GM12892 (cell line): Measurements from ENCODE around the gene SSR3.

Source experiments
- POLR2A ChIP-seq: IDR thresholded peaks from 2 replicates; pipeline ENCODE4 v1.6.1; 2011; ENCODE audit warnings: low read depth, low read length, control low read depth
- TAF1 ChIP-seq: IDR thresholded peaks from 2 replicates; pipeline ENCODE4 v1.6.1; 2011; ENCODE audit warnings: low read depth, mild to moderate bottlenecking, control low read depth, low read length, borderline replicate concordance

DNA sequence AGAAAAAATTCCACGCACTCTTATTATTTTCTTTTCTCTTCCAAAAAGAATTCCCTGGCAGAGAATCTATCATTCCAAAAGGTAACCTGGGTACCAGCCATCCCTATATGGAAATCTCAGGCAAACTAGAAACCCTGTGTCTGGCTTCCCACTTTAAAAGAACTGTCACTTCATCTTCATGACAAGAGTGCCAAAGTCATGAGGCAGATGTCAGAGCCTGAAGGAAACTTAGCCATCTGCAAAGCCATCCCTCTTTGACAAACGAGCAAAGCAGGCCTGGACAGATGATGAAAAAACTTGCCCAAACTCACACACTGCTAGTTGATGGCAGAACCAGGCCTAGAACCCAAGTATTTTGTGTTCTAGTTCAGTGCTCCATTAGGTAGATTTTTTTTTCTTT is 15.9 kb downstream of the SSR3 start:
- TF ChIP-seq TAF1 (no peak), POLR2A (no peak)
